Stimulated activated CD4-positive, alpha-beta T cell treated with anti-CD3 and anti-CD28 coated beads, Interleukin-2, amount 100 ng/mL, for 4 hours (primary cell): ENCODE results near the gene VAPB.

ENCODE experiments used
- DNase-seq: peaks from one replicate; pipeline ENCODE4 v3.0.0-alpha.2; 2020; ENCODE audit warnings: low read depth

The VAPB gene

DNA sequence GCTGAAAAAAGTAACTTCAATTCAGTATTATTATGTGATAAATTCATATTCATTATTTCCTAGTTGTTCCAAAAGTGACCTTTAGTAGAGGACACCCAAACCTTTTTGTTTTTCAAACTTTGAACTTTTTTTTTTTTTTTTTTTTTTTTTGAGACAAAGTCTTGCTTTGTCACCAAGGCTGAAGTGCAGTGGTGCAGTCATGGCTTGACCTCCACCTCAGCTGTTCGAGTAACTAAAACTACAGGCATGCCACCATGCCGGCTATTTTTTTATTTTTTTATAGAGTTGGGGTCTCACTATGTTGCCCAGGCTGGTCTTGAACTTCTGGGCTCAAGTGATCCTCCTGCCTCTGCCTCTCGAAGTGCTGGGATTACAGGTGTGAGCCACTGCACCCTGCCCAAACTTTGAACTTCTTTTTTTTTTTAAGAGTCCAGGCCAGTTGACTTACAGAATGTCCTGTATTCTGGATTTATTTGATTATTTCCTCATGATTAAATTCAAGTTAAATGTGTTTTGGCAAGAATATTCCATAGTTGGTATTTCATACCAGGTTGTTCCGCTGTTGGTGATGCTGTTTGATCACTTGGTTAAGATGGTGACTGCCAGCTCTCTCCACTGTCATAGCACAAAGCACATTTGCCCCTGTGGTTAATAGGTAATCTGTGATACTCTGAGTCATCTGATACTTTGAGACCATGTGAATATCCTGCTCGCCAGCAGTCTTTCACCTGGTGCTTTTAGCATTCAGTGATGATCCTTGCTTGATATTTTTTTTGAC is 48.0 kb downstream of the VAPB start:
- DNase-seq: no peak

DNA sequence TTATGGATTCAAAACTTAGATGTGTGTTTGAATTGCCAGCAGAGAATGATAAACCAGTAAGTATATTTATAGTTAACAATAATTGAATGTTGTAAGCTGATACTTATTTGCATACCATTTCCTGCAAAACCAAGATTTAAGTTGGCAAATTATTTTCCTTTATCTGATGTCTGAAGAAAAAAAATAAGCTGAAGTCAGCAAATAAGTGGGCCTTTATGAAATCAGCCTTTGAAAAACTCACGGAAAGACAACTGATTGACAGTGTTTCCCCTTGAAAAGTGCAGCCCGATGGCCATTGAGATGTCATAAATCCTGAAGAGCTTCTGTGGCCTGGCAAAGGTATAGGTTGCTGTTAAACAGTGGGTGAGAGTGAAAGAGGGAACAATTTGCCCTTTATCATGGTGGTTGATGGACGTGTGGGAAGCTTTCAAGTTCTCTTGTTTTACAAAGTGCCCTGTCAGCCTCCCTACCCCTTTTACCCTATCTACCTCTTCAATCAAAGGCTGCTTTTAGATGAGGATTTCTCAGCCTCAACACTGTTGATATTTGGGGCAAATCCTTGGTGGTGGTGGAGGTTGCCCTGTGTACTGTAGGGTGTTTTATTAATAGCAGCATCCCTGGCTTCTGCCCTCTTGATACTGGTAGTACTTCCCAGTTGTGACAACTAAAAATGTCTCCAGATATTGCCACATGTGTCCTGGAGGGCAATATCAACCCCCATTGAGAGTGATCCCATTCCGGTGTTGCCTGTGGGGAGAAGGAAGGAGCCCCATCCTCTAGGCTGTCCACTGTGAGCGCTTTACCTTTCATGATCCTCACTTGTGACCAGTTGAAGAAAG is 50.2 kb downstream of the VAPB start:
- no peak for DNase-seq

DNA sequence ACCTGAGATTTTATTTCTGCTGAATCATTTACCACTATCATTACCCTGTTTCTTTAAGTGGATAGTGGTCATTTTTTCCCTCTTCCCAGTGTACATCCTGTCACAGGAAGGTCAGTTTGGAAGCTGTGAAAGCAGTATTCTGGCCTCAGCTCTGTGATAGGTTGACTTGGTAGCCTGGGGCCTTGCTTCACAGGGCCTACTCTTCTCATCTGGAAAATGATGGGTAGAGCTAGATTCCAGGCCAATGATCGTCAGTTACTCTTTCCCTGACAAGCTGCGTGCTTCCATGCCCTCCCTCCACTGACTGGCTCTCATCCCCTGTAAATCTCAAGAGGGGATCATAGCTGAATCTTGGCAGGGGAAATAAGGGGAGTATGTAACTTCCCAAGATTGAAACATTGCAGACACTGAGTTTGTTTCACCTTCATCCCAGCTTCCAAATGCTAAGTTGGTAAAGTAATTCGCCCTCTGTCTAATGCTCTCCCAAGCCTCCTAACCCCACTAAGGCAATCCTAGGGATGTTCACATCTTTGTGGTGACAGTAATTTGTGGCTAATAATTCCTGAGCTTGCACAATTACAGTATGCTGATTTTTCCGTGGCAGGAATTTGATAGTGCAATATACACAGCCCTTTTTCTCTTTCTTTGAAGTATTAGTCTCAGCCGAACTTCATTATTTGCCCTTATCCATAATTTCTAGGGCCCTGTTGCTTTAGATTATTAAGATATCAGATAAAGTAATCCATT is 51.2 kb downstream of the VAPB start:
- no peak for DNase-seq

DNA sequence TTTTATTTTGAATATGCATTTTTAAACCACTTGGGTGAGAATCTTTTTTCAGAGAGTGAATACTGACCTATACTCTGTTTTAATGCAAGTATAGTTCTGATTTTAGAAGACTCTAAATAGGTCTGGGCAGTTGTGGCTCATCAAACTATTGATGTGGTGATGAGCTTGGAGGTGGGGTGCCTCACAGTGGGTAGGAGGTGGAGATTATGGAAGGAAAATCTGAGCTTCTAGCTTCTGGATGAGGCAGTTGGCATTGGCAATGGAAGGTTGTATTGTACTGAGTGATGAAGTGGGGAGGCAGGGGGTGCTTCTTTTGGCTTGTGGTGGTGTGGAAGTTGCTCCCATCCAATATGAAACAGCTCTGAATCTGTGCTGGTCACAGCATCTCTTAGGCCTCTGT is 52.7 kb downstream of the VAPB start:
- no peak for DNase-seq

DNA sequence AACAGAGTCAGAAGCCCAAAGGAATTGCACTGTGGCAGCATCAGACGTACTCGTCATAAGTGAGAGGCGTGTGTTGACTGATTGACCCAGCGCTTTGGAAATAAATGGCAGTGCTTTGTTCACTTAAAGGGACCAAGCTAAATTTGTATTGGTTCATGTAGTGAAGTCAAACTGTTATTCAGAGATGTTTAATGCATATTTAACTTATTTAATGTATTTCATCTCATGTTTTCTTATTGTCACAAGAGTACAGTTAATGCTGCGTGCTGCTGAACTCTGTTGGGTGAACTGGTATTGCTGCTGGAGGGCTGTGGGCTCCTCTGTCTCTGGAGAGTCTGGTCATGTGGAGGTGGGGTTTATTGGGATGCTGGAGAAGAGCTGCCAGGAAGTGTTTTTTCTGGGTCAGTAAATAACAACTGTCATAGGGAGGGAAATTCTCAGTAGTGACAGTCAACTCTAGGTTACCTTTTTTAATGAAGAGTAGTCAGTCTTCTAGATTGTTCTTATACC is 55.8 kb downstream of the VAPB start:
- DNase-seq: no peak

DNA sequence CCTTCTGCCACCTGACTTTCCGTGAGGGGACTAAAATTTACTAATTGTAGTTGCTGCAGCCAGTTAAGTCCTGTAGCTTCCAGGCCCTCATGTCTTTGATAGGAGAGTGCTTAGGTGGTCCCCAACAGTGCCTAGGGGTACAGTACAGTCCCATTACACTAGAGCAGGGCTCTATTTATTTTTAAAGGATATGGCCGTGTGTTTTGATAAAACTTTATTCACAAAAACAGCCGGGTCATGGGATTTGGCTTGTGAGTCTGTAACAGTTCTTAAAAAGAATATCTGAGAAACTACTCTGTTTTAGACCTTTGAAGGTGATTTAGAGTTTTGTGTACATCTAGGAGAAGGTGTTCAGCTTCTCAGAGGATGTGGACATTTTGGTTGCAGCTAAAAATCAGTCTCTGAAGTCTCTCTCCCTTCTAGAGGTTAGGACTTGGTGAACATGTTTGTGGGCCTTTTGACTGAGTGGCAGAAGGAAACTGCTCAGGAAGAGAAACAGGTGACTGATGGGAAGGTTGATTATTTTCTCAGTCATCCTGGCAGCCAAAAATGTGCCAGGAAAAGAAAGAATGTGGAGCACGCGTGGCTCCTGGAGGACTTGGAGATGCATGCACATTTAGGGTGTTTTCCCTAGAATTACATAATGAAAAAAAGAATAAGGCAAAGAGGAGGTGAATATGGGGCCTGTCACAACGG is 57.4 kb downstream of the VAPB start:
- DNase-seq: no peak

DNA sequence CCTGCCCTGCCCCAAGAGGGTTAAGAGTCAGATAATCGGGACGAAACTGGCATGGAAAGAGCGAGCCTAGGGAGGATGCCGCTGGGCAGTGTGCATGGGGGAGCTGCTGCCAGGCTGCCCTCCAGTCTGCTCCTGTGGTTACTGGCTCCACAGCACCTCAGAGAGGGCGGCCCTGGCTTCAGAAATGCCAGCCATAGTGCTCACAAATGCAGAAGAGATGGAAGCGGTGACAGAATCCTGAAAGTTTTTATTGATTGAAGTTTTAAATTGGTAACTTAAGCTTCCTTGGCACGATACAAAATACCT is 57.9 kb downstream of the VAPB start:
- DNase-seq: no peak

DNA sequence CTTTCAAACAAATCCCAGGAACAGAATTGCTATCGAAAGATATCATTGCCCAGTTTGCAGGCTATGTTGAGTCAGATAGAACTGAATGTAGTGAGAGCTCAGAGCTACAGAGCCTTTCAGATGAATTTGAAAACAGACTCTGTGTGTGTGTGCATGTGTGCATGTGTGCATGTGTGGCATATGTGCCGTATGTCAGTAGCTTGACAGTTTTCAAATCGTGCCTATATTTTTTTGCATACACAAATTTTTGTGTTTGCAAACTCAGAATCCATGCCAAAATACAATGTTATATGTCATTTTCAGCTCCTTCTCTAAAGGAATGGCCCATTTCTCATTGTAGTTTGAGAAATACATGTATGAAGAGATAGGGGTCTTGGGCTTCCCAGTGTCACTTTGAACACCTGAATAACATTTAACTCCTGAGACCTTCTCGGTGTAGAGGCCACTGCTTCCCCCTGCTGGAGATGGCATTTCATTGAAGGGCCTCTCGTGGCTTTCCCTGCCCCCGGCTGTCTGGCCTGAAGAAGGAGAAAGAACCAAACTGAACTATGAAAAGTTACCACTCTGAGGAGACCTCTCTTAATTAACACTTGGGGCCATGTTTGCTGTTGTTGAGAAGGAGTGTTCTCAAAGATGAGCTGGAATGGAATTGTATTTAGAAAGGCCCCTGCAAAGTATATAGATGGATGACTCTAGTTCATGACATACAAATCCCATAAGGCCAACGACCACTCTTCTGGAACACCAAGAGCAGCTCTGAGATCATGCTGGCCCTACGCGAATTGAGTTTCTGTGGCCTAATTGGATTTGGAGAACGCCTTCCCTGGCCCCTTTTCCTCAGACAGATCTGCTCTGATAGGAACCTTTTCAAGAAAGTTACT is 58.7 kb downstream of the VAPB start:
- peak; percentile 47 for DNase-seq

DNA sequence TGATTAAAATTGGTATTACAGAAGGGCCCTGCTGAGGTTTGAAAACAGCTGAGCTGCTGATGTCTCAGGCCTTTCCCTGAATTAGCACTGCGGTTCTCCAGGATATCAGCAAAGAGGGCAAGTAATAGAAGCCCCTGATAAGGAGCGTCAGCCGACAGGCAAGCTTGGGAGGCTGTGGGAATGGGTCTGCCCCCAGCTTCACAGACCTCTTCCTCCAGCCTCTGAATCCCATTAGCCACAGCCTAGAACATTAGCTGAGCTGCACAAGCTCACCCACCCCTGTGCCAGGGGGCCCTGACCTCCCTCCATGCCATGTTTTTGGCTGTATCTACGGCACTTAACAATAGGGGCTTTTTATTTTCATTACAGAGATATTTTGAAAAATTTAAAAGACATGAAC is 59.9 kb downstream of the VAPB start:
- DNase-seq: no peak

DNA sequence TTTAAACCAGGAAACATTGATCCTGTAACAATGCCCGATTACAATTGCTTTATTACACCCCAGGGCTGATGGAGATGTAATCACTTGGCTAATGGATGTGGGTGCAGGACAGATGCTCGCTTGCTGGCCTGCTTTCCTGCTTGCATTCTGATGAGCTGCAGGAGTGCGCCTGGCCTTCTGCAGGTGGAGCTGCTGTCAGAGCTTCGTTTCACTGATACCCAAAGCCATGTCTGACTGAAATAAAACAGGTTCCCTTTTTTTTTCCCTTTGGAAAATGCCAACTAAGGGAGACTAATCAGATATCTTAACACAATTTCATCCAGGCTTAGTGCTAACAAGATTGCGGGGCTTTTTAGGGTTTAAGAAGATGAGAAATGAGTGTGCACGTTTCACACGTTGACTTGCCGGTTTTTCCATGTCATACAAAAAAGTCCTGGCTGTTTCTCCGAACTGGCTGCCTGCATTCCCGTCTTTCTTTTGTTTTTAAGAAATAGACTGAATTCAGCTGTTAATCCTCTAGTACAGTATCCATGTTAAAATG is 60.7 kb downstream of the VAPB start:
- DNase-seq: no peak

DNA sequence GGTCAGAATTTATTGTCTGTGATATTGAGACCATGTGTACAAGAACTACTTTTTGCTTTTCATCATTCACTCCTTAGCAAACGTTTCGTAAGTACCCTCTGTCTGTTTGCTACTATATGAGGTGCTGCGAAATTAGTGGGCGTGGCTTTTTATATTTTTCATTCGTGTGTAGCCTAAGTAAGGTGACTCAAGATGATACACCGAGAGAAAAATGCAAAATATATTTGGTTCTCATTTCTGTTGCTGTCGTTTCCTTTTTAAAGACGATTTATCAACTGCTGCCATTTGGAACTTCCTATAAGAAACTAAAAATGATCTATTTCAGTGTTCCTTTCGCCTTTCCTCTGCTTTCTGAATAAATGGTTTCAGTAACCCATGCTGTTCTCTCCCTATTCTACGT is 61.2 kb downstream of the VAPB start:
- no peak for DNase-seq

DNA sequence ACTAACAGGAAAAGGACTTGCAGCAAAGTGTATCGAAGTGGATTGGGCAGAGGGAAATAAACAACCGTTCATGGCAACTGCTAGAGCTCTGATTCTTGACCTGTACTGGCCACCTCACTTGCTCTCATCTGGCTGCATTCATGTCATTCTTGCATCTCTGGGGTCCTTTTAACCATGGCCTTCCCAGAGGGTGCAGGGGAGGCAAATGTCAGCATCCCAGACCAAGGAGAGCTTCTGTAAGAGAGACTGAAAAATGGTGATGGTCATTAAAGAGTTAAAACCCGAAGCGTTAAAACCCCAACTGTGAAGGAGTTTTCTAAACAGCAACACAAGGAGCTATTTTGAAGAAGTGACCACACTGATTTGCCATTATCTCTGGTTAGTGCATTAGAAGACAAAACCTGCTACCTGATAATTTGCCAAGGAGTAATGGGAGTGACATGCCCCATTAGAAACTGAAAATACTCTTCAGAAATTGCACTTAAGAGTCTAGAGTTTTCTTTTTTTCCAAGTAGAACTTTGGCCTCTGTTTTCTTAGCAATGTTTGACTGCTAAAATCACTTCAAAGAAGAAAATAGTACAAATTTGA is 63.7 kb downstream of the VAPB start:
- no peak for DNase-seq

DNA sequence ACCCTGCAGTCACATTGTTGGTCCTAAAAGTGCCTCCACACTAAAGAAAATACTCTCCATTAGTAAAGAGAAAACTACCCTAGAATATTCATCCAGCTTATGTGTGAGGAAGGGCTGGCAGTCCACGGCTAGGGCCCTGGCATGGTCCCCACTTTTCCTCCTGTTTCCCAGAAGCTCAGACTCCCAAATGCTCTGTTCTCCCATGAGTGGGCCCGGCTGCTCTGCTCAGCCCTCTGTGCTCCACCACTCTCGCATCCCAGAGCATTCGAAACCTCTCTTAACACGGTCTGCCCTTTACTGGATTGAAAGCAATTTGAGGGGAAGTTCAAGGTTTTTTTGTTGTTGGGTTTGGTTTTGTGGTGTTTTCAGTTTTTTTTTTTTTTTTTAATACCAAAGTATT is 64.4 kb downstream of the VAPB start:
- no peak for DNase-seq

DNA sequence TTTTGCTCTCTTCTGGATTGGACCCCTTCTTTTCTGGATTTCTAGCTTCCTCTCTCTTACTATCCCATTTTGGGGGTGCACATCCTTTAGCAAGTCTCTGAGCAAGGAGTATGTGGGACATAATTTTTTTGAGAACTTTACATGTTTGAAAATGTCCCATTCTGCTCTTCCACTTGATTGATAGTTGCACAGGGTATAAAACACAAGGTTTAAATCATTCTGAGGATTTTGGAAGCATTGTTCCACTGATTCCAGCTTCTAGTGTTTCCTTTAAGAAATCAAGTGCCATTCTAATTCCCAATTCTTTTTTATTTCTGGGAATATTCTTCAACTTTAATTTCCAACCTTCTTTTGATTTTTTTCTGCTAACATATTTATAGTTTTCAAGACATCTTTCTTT is 65.4 kb downstream of the VAPB start:
- no peak for DNase-seq

DNA sequence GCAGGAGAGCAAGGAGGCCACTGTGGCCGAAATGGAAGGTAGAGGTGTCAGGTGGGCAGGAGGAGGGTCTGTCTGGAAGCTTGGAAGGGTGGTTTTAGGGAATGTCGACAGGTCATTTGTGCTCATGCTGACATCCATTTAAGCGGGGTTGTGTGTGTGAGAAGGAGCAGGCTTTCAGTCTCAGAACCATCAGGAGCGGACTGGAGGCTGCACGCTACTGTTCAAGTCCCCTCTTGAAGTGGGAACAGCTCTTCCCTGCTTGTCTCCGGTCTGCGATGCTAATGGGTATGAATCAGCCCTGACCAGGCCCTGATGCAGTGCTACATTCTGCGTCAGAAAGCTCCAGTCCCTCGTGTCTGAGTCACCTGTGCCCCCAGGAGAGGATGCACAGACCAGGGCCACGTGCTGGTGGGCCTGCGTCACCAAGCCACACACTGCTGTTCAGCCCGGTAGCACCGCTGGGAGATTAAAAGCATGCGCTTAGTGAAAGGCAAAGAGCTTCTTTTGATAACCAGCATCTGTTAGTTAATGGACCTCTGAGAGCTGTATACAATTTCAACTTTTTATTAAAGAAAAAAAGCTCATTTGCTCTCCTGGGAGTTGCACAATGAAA is 68.2 kb downstream of the VAPB start:
- no peak for DNase-seq

DNA sequence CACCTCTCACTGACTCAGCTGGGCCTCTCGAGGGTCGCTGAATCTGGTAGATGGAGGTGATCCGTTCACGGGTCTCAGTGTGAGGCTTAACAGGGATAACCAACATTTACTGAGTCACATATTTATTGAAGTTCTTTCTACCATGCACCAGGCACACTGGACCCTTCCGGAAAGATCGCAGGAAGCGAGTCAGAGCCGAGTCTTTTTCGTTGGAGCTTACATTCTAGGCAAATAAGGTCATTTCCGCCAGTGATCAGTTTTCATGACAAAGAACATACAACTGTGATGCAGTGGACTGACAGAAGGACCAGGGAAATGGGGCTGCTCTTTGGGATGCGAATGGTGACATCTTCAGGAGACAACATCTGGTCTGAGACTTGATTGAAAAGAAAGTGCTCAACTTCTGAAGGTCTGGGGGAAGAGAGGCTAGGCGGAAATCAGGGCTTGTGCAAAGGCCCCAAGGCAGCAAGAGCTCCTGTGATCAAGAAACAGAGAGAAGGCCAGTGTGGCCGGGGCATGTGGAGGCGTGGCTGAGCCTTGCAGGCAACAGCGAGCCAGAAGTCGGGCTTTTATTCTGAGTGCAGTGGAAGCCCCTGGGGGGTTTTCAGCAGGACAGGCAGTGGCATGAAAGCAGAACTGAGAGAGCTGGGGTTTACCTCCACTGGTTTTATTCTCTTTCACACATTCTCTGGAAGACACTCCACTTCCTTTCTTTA is 69.5 kb downstream of the VAPB start:
- no peak for DNase-seq

DNA sequence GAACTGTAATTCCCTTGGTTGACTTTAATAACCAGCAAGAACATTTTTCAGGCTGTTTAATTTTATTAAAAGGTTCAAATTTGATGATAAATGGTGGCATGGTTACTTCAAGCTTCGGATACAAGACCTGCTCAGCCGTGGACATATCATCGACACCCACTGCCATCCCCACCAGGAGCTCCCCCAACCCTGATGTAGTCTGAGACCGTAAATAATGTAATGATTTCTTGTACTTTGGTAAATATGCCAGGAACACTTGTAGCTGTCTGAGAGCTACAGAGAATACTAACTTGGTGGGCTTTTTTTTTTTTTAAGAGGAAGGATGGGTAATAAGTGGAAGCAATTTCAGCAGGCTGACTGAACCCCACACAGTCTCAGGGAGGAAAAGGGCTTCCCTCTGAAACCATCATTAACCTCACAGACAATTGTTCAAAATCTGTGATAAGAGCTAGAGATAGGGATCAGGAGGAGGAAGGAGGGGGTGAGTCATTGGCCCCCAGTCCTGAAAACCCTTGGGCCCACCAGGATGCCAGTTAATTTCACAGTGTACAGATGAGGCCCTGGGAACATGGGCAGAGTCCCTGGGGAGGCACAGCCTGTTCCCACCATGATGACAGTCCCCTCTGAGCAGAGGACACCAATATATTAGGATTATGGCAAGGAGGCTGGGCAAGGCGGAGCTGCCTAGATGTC is 70.2 kb downstream of the VAPB start:
- no peak for DNase-seq

DNA sequence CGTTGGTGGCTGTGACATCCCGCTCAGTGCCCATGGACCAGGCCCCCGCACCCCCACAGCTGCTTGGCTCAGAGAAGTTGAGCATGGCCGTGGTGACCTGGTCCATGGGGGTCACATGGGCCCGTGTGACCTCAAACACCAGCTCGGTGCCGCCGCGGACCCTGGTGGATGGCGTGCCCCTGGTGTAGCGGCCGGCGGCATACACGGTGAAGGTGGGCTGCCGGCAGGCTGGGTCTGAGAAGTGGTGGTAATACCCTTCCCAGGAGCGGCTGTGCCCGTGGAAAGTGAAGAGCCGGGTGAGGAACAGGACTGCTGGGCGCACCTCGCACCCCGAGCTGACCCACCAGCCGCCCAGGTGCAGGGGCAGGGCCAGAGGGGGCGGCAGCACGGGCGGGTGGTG is 72.1 kb downstream of the VAPB start:
- DNase-seq: no peak

DNA sequence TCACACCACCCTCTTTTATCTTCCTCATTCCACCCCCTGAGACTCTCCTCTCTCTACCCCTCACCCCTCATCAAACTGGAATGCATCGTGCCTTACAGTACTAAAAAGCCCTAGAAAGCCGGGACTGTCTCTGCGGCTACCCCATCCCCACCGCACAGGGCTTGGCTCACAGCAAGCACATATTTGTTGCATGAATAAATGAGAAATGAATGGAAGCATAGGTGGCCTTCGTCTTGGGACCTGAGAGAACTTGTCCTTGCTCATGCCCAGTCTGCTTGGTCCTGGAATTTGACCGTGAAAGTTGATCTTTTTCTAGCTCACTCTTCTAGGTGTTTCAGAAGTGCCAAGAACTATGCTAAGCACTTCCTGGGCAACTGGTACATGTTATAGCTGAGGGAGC is 72.9 kb downstream of the VAPB start:
- no peak for DNase-seq
